Measurements from ENCODE around the gene MSLN. TPM values are rescaled to one million over a fixed set of nuclear protein-coding genes. Genes with fewer than 3 reads are reported as not detected.
"Not testable (repeated sequence)": the region's sequence is repeated elsewhere in the genome, so short reads cannot be mapped to it uniquely, and the experiment has no call there.

The MSLN gene
- total RNA-seq = not detected

- Mint-ChIP-seq H3K4me1 (ENCODE audit: low read depth) (no peaks in the 10 kb centered on the region), H3K27me3 (peaks cover 4% of the 10 kb centered on the region), H3K27ac (no peak within 1 kb of the TSS), H3K9me3 (no peaks in the 10 kb centered on the region), H3K36me3 (ENCODE audit: low read depth) (no peaks in the 10 kb centered on the region), H3K4me3 (no peak within 1 kb of the TSS)
- intact Hi-C loops (cut with micrococcal nuclease) = no loop called here
- no peak for DNase-seq
- ChIA-PET POLR2A (no interaction called here), CTCF (no interaction called here)
- ATAC-seq = no peak
- TF ChIP-seq, protein P1, sequence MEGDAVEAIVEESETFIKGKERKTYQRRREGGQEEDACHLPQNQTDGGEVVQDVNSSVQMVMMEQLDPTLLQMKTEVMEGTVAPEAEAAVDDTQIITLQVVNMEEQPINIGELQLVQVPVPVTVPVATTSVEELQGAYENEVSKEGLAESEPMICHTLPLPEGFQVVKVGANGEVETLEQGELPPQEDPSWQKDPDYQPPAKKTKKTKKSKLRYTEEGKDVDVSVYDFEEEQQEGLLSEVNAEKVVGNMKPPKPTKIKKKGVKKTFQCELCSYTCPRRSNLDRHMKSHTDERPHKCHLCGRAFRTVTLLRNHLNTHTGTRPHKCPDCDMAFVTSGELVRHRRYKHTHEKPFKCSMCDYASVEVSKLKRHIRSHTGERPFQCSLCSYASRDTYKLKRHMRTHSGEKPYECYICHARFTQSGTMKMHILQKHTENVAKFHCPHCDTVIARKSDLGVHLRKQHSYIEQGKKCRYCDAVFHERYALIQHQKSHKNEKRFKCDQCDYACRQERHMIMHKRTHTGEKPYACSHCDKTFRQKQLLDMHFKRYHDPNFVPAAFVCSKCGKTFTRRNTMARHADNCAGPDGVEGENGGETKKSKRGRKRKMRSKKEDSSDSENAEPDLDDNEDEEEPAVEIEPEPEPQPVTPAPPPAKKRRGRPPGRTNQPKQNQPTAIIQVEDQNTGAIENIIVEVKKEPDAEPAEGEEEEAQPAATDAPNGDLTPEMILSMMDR (IDR thresholded peaks at IDR 0.05) = no peak
Observed at GRCh38 chr16:760545-761343, at the start of gene MSLN. Gene MSLN (plus strand): TSS chr16:760734. CDS start chr16:762681, 1,947 bp downstream.

GRCh38 chr16:711084-711483 is 49.5 kb upstream of the MSLN start:
- Mint-ChIP-seq H3K4me1 (ENCODE audit: low read depth) (peaks cover 5% of the 10 kb centered on the region), H3K27ac (no peak overlapping the region), H3K9me3 (no peaks in the 10 kb centered on the region), H3K4me3 (no peak overlapping the region), H3K36me3 (ENCODE audit: low read depth) (no peaks in the 10 kb centered on the region), H3K27me3 (peaks cover 43% of the 10 kb centered on the region)
- CTCF ChIA-PET = interaction anchor here (0.7 to 11.9 kb wide), 4 partner anchors 18 to 75 kb away, joined by 4 to 207 read pairs (median 76); partner anchors contain the start of genes ANTKMT, CCDC78, CHTF18 and HAGHL
- no peak for DNase-seq
- intact Hi-C loops (cut with micrococcal nuclease) = no loop called here
- TF ChIP-seq, protein P1 (IDR thresholded peaks at IDR 0.05) = no peak
- POLR2A ChIA-PET = interaction anchor here (1.5 kb wide), 1 partner anchor 10 kb away, joined by 6 read pairs; no protein-coding TSS in a partner anchor
- no peak for ATAC-seq

DNA sequence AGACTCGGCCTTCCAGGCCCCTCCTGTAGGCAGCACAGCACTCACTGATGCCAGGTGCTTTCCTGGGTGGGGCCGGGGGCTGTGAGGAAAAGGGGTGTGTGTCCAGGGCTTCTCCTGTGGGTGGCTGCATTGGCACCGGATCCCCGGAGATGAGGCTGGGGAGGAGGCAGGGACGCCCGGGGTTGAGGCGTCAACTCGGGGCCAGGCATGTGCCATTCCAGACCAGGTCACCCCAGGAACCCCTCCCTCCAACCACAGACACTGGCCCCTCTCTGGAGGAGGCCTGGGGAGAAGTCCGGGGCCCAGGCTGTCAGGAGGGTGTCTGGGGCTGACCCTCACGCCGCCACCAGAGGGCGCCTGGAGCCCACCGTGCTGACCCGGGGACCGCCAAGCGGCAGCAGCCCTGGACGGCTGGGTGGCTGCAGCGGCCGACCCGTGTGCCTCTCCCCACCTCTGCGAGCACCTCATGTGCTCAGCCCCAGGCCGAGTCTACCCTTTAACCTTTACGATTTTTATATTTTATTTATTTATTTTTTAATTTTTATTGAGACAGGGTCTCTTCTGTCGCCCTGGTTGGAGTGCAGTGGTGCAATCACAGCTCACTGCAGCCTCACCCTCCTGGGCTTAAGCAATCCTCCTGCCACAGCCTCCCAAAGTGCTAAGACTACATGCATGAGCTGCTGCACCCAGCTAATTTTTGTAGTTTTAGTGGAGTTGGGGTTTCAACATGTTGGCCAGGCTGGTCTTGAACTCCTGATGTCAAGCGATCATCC is 48.8 kb upstream of the MSLN start:
- Mint-ChIP-seq H3K36me3 (ENCODE audit: low read depth) (no peaks in the 10 kb centered on the region), H3K4me1 (ENCODE audit: low read depth) (peaks cover 9% of the 10 kb centered on the region), H3K9me3 (no peaks in the 10 kb centered on the region), H3K27me3 (peaks cover 37% of the 10 kb centered on the region), H3K4me3 (no peak overlapping the region), H3K27ac (no peak overlapping the region)
- ATAC-seq = peak; percentile 57
- intact Hi-C loops (cut with micrococcal nuclease) = loop anchor here (2.0 kb wide), 1 partner anchor 73 kb away; no protein-coding TSS in a partner anchor
- CTCF ChIA-PET = interaction anchor here (0.8 to 11.9 kb wide), 18 partner anchors 8 to 286 kb away, joined by 3 to 207 read pairs (median 4); partner anchors contain the start of genes ANTKMT, CCDC78, CHTF18 and CIAO3
- TF ChIP-seq, protein P1 (IDR thresholded peaks at IDR 0.05) = peak; percentile 96
- peak; percentile 85 for DNase-seq
- POLR2A ChIA-PET = interaction anchor here (0.9 to 1.7 kb wide), 4 partner anchors 10 to 77 kb away, joined by 3 to 7 read pairs (median 6); partner anchors contain the start of genes ANTKMT and CHTF18

GRCh38 chr16:712740-713250 is 47.7 kb upstream of the MSLN start:
- intact Hi-C loops (cut with micrococcal nuclease) = loop anchor here (2.0 kb wide), 1 partner anchor 72 kb away; no protein-coding TSS in a partner anchor
- POLR2A ChIA-PET = interaction anchor here (0.9 to 1.7 kb wide), 4 partner anchors 9 to 76 kb away, joined by 3 to 7 read pairs (median 4); partner anchors contain the start of genes ANTKMT and CHTF18
- not testable (repeated sequence) for H3K36me3 Mint-ChIP-seq (ENCODE audit: low read depth); H3K9me3 Mint-ChIP-seq; H3K4me1 Mint-ChIP-seq (ENCODE audit: low read depth); ATAC-seq; H3K4me3 Mint-ChIP-seq; H3K27ac Mint-ChIP-seq
- CTCF ChIA-PET = interaction anchor here (0.8 to 11.9 kb wide), 18 partner anchors 9 to 284 kb away, joined by 3 to 207 read pairs (median 4); partner anchors contain the start of genes ANTKMT, CCDC78, CHTF18 and CIAO3
- peaks cover 29% of the 10 kb centered on the region for H3K27me3 Mint-ChIP-seq
- TF ChIP-seq, protein P1 (IDR thresholded peaks at IDR 0.05) = peak; percentile 63
- peak; percentile 87 for DNase-seq
